Suprapubic skin (tissue), 4 donors: ENCODE measurements around the gene NR3C2.

Experiments
- EP300 ChIP-seq: sonication (generic); formaldehyde crosslinking; IDR thresholded peaks from one replicate; pipeline ENCODE4 v1.6.1; 2017; ENCODE audit warnings: antibody characterized with exemption
- POLR2A ChIP-seq, 2 donors: fragments of 450-650 bp; IDR thresholded peaks; one replicate each; pipeline ENCODE4 v1.6.1; 2017; ENCODE audit warnings: antibody characterized with exemption in 2 of 2, mild to moderate bottlenecking in 2 of 2, moderate library complexity in 2 of 2
- POLR2AphosphoS5 ChIP-seq, 3 donors: sonication (generic); formaldehyde crosslinking; IDR thresholded peaks; one replicate each; pipeline ENCODE4 v1.6.1; 2017; ENCODE audit warnings: antibody characterized with exemption in 3 of 3
- TF ChIP-seq, protein P1 (sequence below), 2 donors: fragments of 200-600 bp in 1 of 2; fragments of 450-650 bp in 1 of 2; sonication (generic) in 1 of 2; IDR thresholded peaks; one replicate each; pipeline ENCODE4 v1.5.1; 2016 to 2019; ENCODE audit warnings: antibody characterized with exemption in 2 of 2, mild to moderate bottlenecking in 1 of 2, moderate library complexity in 1 of 2

DNA sequence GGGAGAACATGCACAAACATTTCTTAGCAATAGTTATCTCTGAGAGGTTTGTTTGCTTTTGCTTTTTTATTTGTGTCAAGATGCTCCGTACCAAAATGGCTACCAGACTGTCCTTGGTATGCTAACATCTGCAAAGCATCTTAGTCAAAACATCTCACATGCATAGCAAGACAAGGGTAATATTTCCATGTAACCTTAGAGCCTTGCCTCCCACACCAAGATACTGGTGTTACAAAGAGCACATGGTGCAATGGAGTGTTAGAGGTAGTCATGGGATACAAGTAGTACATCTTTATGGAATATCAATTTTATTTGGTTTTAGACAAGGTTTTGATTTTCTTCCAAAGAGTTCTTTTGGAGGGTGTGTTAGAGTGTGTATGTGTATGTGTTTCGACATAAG, 109.7 kb downstream of the NR3C2 start:
- no peak for TF ChIP-seq POLR2AphosphoS5 (IDR thresholded peaks at IDR 0.05)
- TF ChIP-seq, protein P1, sequence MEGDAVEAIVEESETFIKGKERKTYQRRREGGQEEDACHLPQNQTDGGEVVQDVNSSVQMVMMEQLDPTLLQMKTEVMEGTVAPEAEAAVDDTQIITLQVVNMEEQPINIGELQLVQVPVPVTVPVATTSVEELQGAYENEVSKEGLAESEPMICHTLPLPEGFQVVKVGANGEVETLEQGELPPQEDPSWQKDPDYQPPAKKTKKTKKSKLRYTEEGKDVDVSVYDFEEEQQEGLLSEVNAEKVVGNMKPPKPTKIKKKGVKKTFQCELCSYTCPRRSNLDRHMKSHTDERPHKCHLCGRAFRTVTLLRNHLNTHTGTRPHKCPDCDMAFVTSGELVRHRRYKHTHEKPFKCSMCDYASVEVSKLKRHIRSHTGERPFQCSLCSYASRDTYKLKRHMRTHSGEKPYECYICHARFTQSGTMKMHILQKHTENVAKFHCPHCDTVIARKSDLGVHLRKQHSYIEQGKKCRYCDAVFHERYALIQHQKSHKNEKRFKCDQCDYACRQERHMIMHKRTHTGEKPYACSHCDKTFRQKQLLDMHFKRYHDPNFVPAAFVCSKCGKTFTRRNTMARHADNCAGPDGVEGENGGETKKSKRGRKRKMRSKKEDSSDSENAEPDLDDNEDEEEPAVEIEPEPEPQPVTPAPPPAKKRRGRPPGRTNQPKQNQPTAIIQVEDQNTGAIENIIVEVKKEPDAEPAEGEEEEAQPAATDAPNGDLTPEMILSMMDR (IDR thresholded peaks at IDR 0.05) = no peak
- no peak for TF ChIP-seq POLR2A (IDR thresholded peaks at IDR 0.05)
- TF ChIP-seq EP300 = no peak
